Keratinocyte (primary cell): ENCODE data around the gene MYO16. TPM values are rescaled to one million over a fixed set of nuclear protein-coding genes. Genes with fewer than 3 reads are reported as not detected.

Source experiments
- DNase-seq: peaks from one replicate; pipeline ENCODE4 v3.0.0-alpha.2; 2011; ENCODE audit warnings: low read depth, missing footprints, low spot score
- FAIRE-seq: peaks from 2 replicates; lab custom pipeline; 2011; peaks lifted over from hg19 to GRCh38; lab: Jason Lieb, UNC
- H2AFZ ChIP-seq: 2 replicates; pipeline ENCODE4 v1.6.0; 2012; ENCODE audit warnings: low read length, control low read depth, inconsistent platforms; ENCODE audit not compliant: control insufficient read depth
- H3K27ac ChIP-seq: 2 replicates; pipeline ENCODE4 v1.5.1; 2011; ENCODE audit warnings: low read length; ENCODE audit not compliant: control insufficient read depth, insufficient read depth
- H3K27me3 ChIP-seq: 3 replicates; pipeline ENCODE4 v1.6.0; 2011; ENCODE audit warnings: low read length; ENCODE audit not compliant: control insufficient read depth, insufficient read depth; ENCODE audit errors: extremely low read depth
- H3K36me3 ChIP-seq, 2 experiments: 2 replicates in 1 of 2; 3 replicates in 1 of 2; pipeline ENCODE4 v1.5.1; 2011; ENCODE audit warnings: low read length in 2 of 2, mild to moderate bottlenecking in 1 of 2; ENCODE audit not compliant: control insufficient read depth in 2 of 2, insufficient read depth in 2 of 2; ENCODE audit errors: extremely low read depth in 1 of 2
- H3K4me1 ChIP-seq: 3 replicates; pipeline ENCODE4 v1.5.1; 2011; ENCODE audit warnings: low read length; ENCODE audit not compliant: control insufficient read depth, insufficient read depth; ENCODE audit errors: extremely low read depth
- H3K4me2 ChIP-seq: 3 replicates; pipeline ENCODE4 v1.6.0; 2011; ENCODE audit warnings: low read depth, low read length; ENCODE audit not compliant: control insufficient read depth, insufficient read depth; ENCODE audit errors: extremely low read depth
- H3K4me3 ChIP-seq, 3 experiments: fragments of 200-600 bp in 1 of 3; sonication (generic) in 1 of 3; 2 replicates in 2 of 3; 3 replicates in 1 of 3; pipeline ENCODE4 v1.5.1; 2011 to 2016; ENCODE audit warnings: low read length in 3 of 3, mild to moderate bottlenecking in 3 of 3, control low read depth in 2 of 3, inconsistent platforms in 1 of 3, low read depth in 1 of 3, mixed read lengths in 1 of 3, mixed run types in 1 of 3, moderate library complexity in 1 of 3; ENCODE audit not compliant: control insufficient read depth in 2 of 3, insufficient read depth in 2 of 3; ENCODE audit errors: extremely low read depth in 1 of 3
- H3K79me2 ChIP-seq: 2 replicates; pipeline ENCODE4 v1.6.0; 2012; ENCODE audit warnings: low read length; ENCODE audit not compliant: control insufficient read depth, insufficient read depth
- H3K9ac ChIP-seq: 3 replicates; pipeline ENCODE4 v1.6.0; 2011; ENCODE audit warnings: low read length; ENCODE audit not compliant: control insufficient read depth, insufficient read depth; ENCODE audit errors: extremely low read depth
- H3K9me1 ChIP-seq: 3 replicates; pipeline ENCODE4 v1.6.0; 2011; ENCODE audit warnings: low read length; ENCODE audit not compliant: control insufficient read depth, insufficient read depth; ENCODE audit errors: extremely low read depth
- H3K9me3 ChIP-seq: 2 replicates; pipeline ENCODE4 v1.5.1; 2012; ENCODE audit warnings: low read depth, low read length; ENCODE audit not compliant: control insufficient read depth
- H4K20me1 ChIP-seq: 3 replicates; pipeline ENCODE4 v1.6.0; 2011; ENCODE audit warnings: low read length; ENCODE audit not compliant: control insufficient read depth, insufficient read depth; ENCODE audit errors: extremely low read depth
- CTCF ChIP-seq, 3 experiments: IDR thresholded peaks in 1 of 3; conservative IDR thresholded peaks in 1 of 3; optimal IDR thresholded peaks in 1 of 3; 2 replicates in 2 of 3; 3 replicates in 1 of 3; pipeline versions ENCODE3 to v1.5.1; 2011; ENCODE audit warnings: low read length in 3 of 3, mild to moderate bottlenecking in 3 of 3, moderate library complexity in 2 of 3, control low read depth in 1 of 3, inconsistent platforms in 1 of 3; ENCODE audit not compliant: insufficient read depth in 2 of 3; ENCODE audit errors: extremely low read depth in 1 of 3
- EZH2 ChIP-seq: IDR thresholded peaks from one replicate; pipeline ENCODE4 v1.6.1; 2012; ENCODE audit warnings: inconsistent platforms, mild to moderate bottlenecking, low read length, moderate library complexity
- dilution Hi-C: fragments of 300-500 bp; cut with MboI; formaldehyde crosslinking; loops from one replicate; pipeline ENCODE4 v1.7.0; 2020; ENCODE audit warnings: low sequenced_read_pairs; ENCODE audit not compliant: extremely low pct_ligation_motif_present
- polyA plus RNA-seq, 5 experiments: library from polyadenylated mRNA; depleted of rRNA in 3 of 5; stranded (reverse) in 3 of 5; stranded (forward) in 1 of 5; unstranded in 1 of 5; fragments of >200 nt; gene quantifications; 1 replicate in 1 of 5; 2 replicates in 3 of 5; 3 replicates in 1 of 5; pipeline versions ENCODE4 v1.2.1 to v1.2.3, GENCODE V29; 2011 to 2012; ENCODE audit warnings: missing spikeins in 2 of 5, low read depth in 1 of 5, low replicate concordance in 1 of 5

Gene MYO16
- polyA plus RNA-seq, 1 donor (not counting 4 experiments of a cell fraction or from before 2014, with no cell fraction given), result 0.08 TPM

DNA sequence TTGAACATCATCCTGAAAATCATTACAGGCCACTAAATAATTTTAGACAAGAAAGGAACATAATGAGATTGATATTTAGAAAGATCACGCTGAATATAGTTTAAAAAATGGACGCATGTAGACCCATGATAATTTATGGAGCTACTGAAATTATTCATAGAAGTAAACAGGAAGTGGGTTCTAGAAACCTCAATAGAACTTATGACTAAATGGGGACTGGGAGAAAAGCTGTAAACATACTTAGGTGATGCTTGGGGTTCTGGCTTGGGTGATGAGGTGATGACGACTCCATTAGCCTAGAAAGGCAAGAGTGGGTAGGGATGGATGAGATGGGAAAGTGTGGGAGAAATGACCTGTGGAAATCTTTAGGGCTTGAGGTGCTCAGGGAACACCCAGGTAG, 484.0 kb downstream of the MYO16 start:
- H3K9ac ChIP-seq, result no peak overlapping the region
- TF ChIP-seq EZH2 (no peak), CTCF (optimal IDR thresholded peaks at IDR 0.05 in 1 of 3, IDR thresholded peaks at IDR 0.05 in 1 of 3, conservative IDR thresholded peaks at IDR 0.05 in 1 of 3; ENCODE audit: extremely low read depth in 1 of 3, insufficient read depth in 2 of 3, low read length in 3 of 3) (no peak)
- no peaks in the 10 kb centered on the region for H3K4me1 ChIP-seq
- no peaks in the 10 kb centered on the region for H3K9me1 ChIP-seq
- H3K4me2 ChIP-seq, result no peak overlapping the region
- no peak for DNase-seq
- dilution Hi-C loops, result no loop called here
- H3K9me3 ChIP-seq, result no peaks in the 10 kb centered on the region
- no peak overlapping the region for H2AFZ ChIP-seq
- H3K4me3 ChIP-seq, result no peak overlapping the region
- no peaks in the 10 kb centered on the region for H3K79me2 ChIP-seq
- H3K27me3 ChIP-seq, result no peaks in the 10 kb centered on the region
- no peaks in the 10 kb centered on the region for H3K36me3 ChIP-seq
- no peaks in the 10 kb centered on the region for H4K20me1 ChIP-seq
- no peak overlapping the region for H3K27ac ChIP-seq
- no peak for FAIRE-seq

GRCh38 chr13:109114162-109114561, 484.8 kb downstream of the MYO16 start:
- Histone ChIP-seq H3K4me3 (no peak overlapping the region), H3K4me2 (no peak overlapping the region), H3K9ac (no peak overlapping the region), H3K4me1 (no peaks in the 10 kb centered on the region), H3K9me3 (no peaks in the 10 kb centered on the region), H3K9me1 (no peaks in the 10 kb centered on the region), H3K27ac (no peak overlapping the region), H3K27me3 (peaks cover 2% of the 10 kb centered on the region), H4K20me1 (no peaks in the 10 kb centered on the region), H2AFZ (no peak overlapping the region), H3K79me2 (no peaks in the 10 kb centered on the region), H3K36me3 (no peaks in the 10 kb centered on the region)
- TF ChIP-seq CTCF (optimal IDR thresholded peaks at IDR 0.05 in 1 of 3, IDR thresholded peaks at IDR 0.05 in 1 of 3, conservative IDR thresholded peaks at IDR 0.05 in 1 of 3; ENCODE audit: extremely low read depth in 1 of 3, insufficient read depth in 2 of 3, low read length in 3 of 3) (no peak), EZH2 (no peak)
- FAIRE-seq, result no peak
- dilution Hi-C loops, result no loop called here
- DNase-seq, result no peak
